Inflammatory macrophage (primary cell): Measurements from ENCODE around the gene IGSF8.

Experiments
- DNase-seq, 2 donors: peaks; one replicate each; pipeline ENCODE4 v3.0.0-alpha.2; 2020 to 2022

The IGSF8 gene

GRCh38 chr1:160103658-160104408, 5.4 kb upstream of the IGSF8 start:
- DNase-seq = no peak

- no peak for DNase-seq
These were observed 3.5 kb upstream of the IGSF8 start for GRCh38 chr1:160101717-160102522.

GRCh38 chr1:160101037-160101716, 2.8 kb upstream of the IGSF8 start:
- peak; percentile 80 to 89 for DNase-seq

GRCh38 chr1:160099716-160100375, 1.4 kb upstream of the IGSF8 start:
- DNase-seq = no peak

GRCh38 chr1:160098852-160099561, 588 bp upstream of the IGSF8 start:
- peak; percentile 95 for DNase-seq

GRCh38 chr1:160097151-160097910, 1.1 kb downstream of the IGSF8 start:
- DNase-seq = peak; percentile 30 to 65

GRCh38 chr1:160096274-160097116, 1.9 kb downstream of the IGSF8 start:
- peak in 1 of 2 donors; percentile 23 for DNase-seq

- DNase-seq = no peak
These were observed 2.9 kb downstream of the IGSF8 start for GRCh38 chr1:160095382-160096105.

- DNase-seq = no peak
These were observed 3.6 kb downstream of the IGSF8 start for GRCh38 chr1:160094806-160095205.

- no peak for DNase-seq
These were observed 4.2 kb downstream of the IGSF8 start for GRCh38 chr1:160094291-160094625.

- DNase-seq = no peak
These were observed 4.7 kb downstream of the IGSF8 start for GRCh38 chr1:160093624-160094290.

GRCh38 chr1:160093069-160093395, 5.4 kb downstream of the IGSF8 start:
- DNase-seq = no peak

GRCh38 chr1:160092366-160093068, 5.9 kb downstream of the IGSF8 start:
- DNase-seq = no peak

GRCh38 chr1:160091666-160092223, 6.7 kb downstream of the IGSF8 start:
- DNase-seq = no peak

GRCh38 chr1:160090760-160091159, 7.7 kb downstream of the IGSF8 start:
- DNase-seq = no peak

- DNase-seq = no peak
These were observed 8.5 kb downstream of the IGSF8 start for GRCh38 chr1:160089883-160090282.

GRCh38 chr1:160087118-160087662, 11.2 kb downstream of the IGSF8 start:
- DNase-seq = no peak

GRCh38 chr1:160086456-160086892, 11.9 kb downstream of the IGSF8 start:
- no peak for DNase-seq
